Midbrain (tissue), 1 donor: ENCODE results near the gene HSD17B12.
"Not testable (repeated sequence)": the region's sequence is repeated elsewhere in the genome, so short reads cannot be mapped to it uniquely, and the experiment has no call there.

Source experiments
- DNase-seq: peaks from one replicate; lab custom pipeline; 2025; lab: John Stamatoyannopoulos, UW

The HSD17B12 gene

DNA sequence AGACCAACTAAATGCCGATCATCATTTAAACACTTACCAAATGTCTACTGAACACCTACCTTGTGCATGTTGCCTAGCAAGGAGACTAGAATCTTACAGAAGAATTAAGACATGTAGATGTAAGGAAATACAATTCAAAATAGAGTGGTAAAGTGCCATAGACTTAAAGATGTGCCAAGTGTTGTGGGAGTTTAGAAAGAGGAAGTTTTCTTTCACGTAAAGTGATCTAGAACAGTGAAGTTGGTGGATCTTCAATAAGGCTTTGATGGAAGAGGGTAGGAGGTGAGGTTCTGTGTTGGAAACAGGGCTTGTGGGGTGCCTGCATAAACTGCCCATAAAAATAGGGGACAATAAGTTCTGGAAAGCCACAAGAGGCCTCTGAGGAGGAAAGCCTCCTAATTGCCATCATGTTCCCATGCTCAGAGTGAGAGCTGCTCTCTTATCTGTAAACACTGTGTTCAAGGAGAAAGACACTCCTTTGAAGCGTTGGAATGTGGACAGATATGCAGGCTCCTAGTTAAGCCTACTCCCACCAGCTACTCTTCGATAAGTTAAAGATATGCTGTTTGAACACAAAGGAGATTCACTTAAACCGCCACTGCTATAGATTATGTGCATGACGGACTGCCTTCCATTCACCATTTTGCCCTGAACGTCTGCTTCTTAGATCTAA, 66.7 kb downstream of the HSD17B12 start:
- DNase-seq, result no peak

DNA sequence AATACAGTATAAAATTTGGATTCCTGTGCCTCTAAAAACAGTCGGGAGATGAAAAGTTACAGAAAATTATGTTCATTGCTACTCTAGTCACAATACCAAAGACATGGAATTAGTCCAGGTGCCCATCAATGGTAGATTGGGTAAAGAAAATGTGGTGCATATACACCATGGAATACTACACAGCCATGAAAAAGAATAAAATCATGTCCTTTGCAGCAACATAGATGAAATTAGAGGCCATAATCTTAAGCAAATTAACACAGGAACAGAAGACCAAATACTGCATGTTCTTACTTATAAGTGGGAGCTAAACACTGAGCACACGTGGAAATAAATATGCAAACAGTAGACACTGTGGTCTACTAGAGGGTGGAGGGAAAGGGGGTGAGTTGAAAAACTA, 67.6 kb downstream of the HSD17B12 start:
- no peak for DNase-seq

GRCh38 chr11:43751726-43752125, 71.2 kb downstream of the HSD17B12 start:
- DNase-seq, result no peak

GRCh38 chr11:43756575-43756974, 76.0 kb downstream of the HSD17B12 start:
- DNase-seq, result no peak

GRCh38 chr11:43758927-43759326, 78.4 kb downstream of the HSD17B12 start:
- DNase-seq, result no peak

DNA sequence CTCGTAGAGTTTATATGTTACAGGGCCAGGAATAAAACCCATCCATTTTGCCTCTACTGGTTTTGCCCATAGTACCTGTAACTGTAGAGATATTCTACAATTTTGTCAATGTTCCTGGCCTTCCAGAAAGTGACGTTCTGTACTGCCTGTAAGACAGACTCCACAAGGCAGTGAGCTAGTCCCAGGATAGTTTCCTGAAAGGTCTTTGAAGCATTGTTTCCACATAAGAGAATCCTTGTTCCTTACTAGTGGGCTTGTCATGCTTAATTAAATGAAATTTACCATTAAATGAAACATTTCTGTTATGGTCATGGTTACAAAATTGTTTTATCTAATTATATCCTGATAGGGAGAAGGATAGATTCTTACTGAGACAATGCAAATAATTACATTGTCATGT, 80.4 kb downstream of the HSD17B12 start:
- no peak for DNase-seq

DNA sequence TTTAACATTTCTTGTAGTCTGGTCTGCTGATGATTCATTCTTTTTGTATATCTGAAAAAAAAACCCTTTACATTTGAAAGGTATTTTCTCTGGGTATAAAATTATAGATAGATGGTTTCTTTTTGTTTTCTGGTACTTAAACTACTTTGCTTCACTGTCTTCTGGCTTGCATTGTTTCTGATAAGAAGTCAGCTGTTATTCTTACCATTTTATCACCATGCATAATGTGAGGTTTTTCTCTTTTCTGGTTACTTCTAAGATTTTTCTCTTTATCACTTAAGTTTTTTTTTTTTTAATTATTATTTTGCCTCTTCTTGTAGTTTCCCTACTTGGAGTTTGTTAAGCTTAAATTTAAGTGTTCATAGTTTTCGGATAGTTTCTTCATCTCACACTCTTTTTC, 84.7 kb downstream of the HSD17B12 start:
- DNase-seq, result no peak

GRCh38 chr11:43768654-43769053, 88.1 kb downstream of the HSD17B12 start:
- not testable (repeated sequence) for DNase-seq

- no peak for DNase-seq
Observed at GRCh38 chr11:43770173-43770572, 89.6 kb downstream of the HSD17B12 start.

DNA sequence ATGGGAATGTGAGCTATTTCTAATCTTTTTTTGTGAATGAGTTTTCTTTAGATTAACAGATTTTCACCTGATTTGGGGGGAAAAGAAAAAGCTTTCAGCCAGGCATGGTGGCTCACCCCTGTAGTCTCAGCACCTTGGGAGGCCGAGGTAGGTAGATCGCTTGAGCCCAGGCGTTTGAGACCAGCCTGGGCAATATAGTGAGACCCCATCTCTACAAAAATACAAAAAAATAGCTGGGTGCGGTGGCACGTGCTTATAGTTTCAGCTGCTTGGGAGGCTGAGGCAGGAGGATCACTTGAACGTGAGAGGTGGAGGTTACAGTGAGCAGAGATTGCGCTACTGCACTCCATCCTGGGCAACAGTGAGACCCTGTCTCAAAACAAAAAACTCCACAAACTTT, 92.2 kb downstream of the HSD17B12 start:
- no peak for DNase-seq

GRCh38 chr11:43774786-43775185, 94.2 kb downstream of the HSD17B12 start:
- DNase-seq, result no peak

- no peak for DNase-seq
Observed at GRCh38 chr11:43779306-43779705, 98.8 kb downstream of the HSD17B12 start.

GRCh38 chr11:43784301-43784700, 103.8 kb downstream of the HSD17B12 start:
- no peak for DNase-seq

DNA sequence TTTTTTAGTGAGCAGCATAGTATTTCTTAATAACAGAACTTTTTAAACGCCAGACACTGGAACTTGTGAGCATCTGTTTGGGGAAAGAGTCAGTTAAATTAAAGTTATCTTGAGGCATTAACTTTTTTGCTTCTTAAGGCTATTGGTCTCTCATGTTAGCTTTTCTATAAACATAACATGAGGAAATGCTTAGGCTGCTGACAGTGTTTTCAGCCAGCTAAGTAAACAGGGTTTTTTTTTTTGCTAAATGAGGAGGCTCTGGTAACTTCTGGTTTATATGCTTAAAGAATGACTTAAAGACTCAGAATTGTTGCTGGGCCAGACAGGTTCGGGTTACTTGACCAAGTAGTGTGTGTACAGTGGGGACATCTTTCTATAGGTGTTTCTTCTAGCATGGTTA, 104.3 kb downstream of the HSD17B12 start:
- no peak for DNase-seq

GRCh38 chr11:43785318-43785717, 104.8 kb downstream of the HSD17B12 start:
- no peak for DNase-seq

GRCh38 chr11:43786016-43786415, 105.5 kb downstream of the HSD17B12 start:
- DNase-seq, result peak; percentile 24

DNA sequence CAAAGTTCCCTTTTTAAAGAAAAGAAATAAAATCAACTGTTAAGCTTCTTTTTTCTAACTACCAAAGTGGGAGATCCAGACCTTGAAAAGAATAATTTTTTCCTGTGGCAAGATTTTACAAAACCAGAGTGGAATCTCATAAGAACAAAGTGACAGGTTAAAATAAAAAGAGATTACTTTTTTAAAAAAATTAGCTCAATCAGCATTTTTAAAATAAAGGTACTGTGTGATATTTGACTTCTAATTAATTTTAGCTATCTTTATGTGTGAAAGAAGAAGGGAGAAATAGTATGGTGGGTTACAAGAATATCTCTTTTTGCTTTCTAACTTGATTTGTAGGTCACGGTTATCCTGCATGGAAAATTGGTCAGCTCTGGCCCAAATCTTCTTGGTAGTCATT, 107.3 kb downstream of the HSD17B12 start:
- no peak for DNase-seq

GRCh38 chr11:43788421-43788820, 107.9 kb downstream of the HSD17B12 start:
- DNase-seq, result no peak

- DNase-seq, result no peak
Observed at GRCh38 chr11:43789700-43790443, 109.3 kb downstream of the HSD17B12 start.

DNA sequence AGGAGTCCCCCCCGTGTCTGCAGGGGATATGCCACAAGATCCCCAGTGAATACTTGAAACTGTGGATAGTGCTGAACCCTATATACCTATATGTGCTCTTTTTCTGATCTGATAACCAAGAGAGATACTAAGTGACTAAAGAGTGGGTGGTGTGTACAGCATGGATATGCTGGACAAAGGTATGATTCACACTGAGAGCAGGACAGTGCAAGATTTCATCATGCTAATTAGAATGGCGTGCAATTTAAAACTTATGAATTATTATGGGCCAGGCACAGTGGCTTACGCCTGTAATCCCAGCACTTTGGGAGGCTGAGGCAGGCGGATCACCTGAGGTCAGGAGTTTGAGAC, 109.9 kb downstream of the HSD17B12 start:
- no peak for DNase-seq

GRCh38 chr11:43797337-43797736, 116.8 kb downstream of the HSD17B12 start:
- DNase-seq, result no peak

GRCh38 chr11:43797866-43798265, 117.3 kb downstream of the HSD17B12 start:
- no peak for DNase-seq

DNA sequence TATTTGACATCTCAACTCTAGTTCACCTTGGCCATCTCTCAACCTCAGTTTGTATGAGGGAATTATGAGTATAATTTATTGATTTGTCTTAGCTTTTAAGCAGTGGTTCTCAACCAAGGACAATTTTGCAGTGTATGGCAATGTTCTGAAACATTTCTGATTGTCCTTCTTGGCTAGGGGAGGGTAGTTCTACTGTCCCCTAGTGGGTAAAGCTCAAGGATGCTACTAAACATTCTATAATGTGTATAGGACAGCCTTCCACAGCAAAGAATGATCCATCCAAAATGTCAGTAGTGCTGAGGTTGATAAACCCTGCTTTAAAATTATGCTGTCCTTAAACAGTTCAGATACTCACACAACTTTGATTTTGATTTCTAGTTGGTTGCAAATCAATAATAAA, 122.0 kb downstream of the HSD17B12 start:
- no peak for DNase-seq

DNA sequence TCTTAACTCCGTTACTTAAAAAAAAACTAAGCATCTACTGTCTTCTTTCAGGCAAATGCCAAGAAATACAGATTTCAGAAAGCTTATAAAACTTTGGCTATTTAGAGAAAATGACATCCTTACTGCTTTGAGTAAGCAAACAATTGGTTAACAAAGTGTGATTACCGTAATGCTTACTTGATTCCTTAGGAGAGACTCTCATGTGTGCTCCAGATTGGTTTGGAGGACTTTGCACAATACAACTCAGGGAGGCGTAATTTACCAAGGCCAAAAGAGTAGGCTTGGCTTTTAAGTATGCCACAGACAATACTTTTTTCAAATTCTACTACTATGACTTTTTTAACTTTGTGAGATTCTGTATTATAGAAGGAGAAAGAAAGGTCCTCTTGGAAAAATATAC, 123.2 kb downstream of the HSD17B12 start:
- DNase-seq, result no peak
